NB4 (cell line): Measurements from ENCODE around the gene GUCA2B.

Source experiments
- DNase-seq: peaks from one replicate; pipeline ENCODE4 v3.0.0; 2010; ENCODE audit warnings: low read depth
- H3K4me3 ChIP-seq: one replicate; pipeline ENCODE4 v1.5.1; 2011; ENCODE audit warnings: mild to moderate bottlenecking, low read depth, low read length, moderate library complexity
- CTCF ChIP-seq: IDR thresholded peaks from one replicate; pipeline ENCODE4 v1.5.1; 2012; ENCODE audit warnings: low read depth, low read length
- MAX ChIP-seq: IDR thresholded peaks from 2 replicates; pipeline ENCODE4 v1.6.1; 2011; ENCODE audit warnings: low read depth, low read length
- MYC ChIP-seq: IDR thresholded peaks from 2 replicates; pipeline ENCODE4 v1.6.1; 2011; ENCODE audit warnings: low read depth, low read length
- POLR2A ChIP-seq: IDR thresholded peaks from 2 replicates; pipeline ENCODE4 v1.6.1; 2011; ENCODE audit warnings: mild to moderate bottlenecking; ENCODE audit not compliant: insufficient read length; ENCODE audit errors: extremely low read depth

The GUCA2B gene

GRCh38 chr1:42117214-42117613, 36.0 kb upstream of the GUCA2B start:
- no peak for DNase-seq
- no peak overlapping the region for H3K4me3 ChIP-seq
- no peak for TF ChIP-seq POLR2A
- no peak for TF ChIP-seq MAX
- no peak for TF ChIP-seq MYC
- no peak for TF ChIP-seq CTCF

GRCh38 chr1:42118125-42118524, 35.1 kb upstream of the GUCA2B start:
- DNase-seq, result no peak

GRCh38 chr1:42122408-42122807, 30.8 kb upstream of the GUCA2B start:
- H3K4me3 ChIP-seq, result no peak overlapping the region
- no peak for DNase-seq
- no peak for TF ChIP-seq MAX
- no peak for TF ChIP-seq MYC
- TF ChIP-seq CTCF, result no peak
- TF ChIP-seq POLR2A, result no peak

More at GRCh38 chr1:42118125-42118524, 35.1 kb upstream of the GUCA2B start:
- no peak for TF ChIP-seq POLR2A
- H3K4me3 ChIP-seq, result no peak overlapping the region

- no peak overlapping the region for H3K4me3 ChIP-seq
- no peak for DNase-seq
- TF ChIP-seq MAX (no peak), MYC (no peak), POLR2A (no peak), CTCF (no peak)
These were observed 27.7 kb upstream of the GUCA2B start for GRCh38 chr1:42125552-42125951.

GRCh38 chr1:42127767-42128166, 25.4 kb upstream of the GUCA2B start:
- TF ChIP-seq CTCF (no peak), POLR2A (no peak), MYC (no peak), MAX (no peak)
- no peak overlapping the region for H3K4me3 ChIP-seq
- DNase-seq, result no peak

GRCh38 chr1:42128499-42128898, 24.7 kb upstream of the GUCA2B start:
- H3K4me3 ChIP-seq, result no peak overlapping the region
- DNase-seq, result no peak
- no peak for TF ChIP-seq MAX
- TF ChIP-seq POLR2A, result no peak
- no peak for TF ChIP-seq CTCF
- no peak for TF ChIP-seq MYC
